Nucleus accumbens (tissue), 56 donors: ENCODE results near the gene SMAD6.
"Not testable (repeated sequence)": the region's sequence is repeated elsewhere in the genome, so short reads cannot be mapped to it uniquely, and the experiment has no call there.

Experiments used
- DNase-seq, 56 donors: peaks; one replicate each; lab custom pipeline; 2025; lab: John Stamatoyannopoulos, UW

SMAD6 gene

DNA sequence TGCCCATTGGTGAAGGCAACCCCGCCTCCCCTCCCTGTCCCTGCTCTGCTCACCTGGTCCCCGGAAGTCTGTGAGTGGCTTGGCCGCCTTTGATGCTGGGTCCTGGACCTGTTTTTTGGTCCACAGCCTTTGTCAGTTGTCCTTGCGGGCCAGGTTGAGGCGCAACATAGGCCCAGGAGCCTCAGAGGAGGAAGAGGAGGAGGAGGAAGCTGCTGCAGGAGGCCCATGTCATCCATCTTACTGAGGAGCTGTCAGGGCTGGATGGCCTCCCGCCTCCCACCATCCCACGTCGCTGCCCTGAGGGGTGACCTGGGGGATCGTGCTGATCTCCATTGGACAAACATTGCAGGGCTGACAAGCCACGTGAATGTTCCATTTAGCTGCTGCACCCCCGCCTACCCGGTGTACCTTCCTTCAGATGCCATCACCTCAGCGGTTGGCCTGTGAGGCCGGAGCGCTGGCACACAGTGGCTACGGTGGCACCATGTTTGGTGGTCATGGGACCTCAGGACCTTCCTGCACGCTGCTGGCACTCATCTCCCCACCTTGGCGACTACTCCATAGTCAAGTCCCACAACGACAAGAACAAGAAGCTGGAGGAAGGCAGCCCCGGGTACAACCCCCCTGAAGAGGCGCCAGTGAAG is 106.3 kb downstream of the SMAD6 start:
- no peak for DNase-seq

DNA sequence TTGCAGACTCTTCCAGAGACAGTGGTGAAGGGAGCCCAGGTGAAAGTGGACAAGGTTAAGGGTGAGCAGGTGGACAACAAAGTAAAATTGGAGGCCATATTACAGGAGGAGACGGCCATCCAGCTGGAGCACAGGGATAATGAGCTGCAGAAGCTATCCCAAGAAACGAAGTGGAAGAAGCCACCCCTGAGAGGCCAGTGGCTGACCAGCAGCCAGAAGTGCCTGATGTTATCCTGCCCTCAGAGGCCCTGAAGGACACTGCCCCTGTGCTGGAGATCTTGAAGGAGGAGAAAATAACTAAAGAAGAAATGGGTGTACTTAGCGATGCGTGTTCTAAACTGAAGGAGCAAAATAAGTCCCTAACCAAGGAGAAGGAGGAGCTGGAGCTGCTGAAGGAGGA is 107.6 kb downstream of the SMAD6 start:
- DNase-seq, result no peak

GRCh38 chr15:66815318-66815717 is 113.3 kb downstream of the SMAD6 start:
- no peak for DNase-seq

GRCh38 chr15:66816201-66816600 is 114.2 kb downstream of the SMAD6 start:
- no peak for DNase-seq

DNA sequence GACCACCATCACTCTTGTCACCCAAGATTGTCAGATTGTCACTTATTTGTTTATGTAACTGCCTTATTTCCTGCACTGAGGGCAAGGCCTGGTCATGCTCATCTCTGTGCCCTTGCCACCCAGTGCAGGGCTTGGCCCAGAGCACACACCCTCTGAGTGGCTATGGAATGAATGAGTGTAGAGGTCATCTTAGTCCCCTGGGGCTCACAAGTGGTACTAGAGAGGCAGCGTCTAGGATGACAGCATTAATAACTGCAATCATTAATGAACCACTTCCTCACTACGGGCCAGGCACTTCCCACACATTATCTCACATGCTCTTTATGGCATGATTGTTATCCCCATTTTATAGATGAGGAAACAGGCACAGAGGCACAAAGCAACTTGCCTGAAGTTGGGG is 117.0 kb downstream of the SMAD6 start:
- DNase-seq, result no peak

- DNase-seq, result no peak
These were observed 118.6 kb downstream of the SMAD6 start for GRCh38 chr15:66820481-66821176.

DNA sequence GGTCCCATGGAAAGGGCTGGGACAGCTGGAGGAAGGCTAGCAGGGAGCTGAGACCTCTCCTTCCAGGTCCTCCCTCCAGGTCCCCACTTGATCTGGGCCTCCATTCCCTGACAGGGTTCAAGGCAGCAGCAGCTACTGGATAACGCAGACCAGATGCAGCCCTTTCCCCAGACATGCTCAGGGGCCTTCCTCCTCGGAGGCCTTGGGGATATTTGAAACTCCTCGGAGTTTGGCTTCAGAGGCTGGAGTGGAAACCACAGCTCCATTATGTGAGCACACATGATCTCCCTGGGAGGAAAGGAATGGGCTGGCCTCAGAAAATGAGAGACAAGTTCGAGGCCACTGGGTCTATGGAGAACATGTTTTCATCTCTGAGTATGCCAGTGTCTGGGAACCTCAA is 119.3 kb downstream of the SMAD6 start:
- no peak for DNase-seq

GRCh38 chr15:66822114-66822513 is 120.1 kb downstream of the SMAD6 start:
- DNase-seq, result no peak

DNA sequence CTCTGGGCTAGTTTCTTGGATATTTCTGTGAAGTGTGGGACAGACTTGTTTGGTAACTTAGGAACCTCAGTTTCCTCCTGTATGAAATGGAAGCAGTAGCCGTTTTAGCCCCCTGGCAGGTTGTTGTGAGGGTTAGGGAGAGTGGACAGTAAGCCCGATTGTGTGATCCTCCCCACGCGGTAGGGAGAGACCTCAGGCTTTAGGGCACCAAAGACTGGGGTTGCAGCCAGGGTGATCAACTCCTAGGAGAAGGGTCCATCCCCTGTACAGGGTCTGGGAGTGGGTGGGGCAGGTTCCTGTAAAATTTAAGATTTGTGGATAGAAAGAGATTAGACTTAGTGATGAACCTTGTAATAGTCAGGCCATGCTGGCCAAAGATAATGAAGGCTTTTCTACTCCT is 120.5 kb downstream of the SMAD6 start:
- no peak for DNase-seq

GRCh38 chr15:66823601-66824000 is 121.6 kb downstream of the SMAD6 start:
- no peak for DNase-seq

GRCh38 chr15:66824424-66824823 is 122.4 kb downstream of the SMAD6 start:
- DNase-seq, result no peak

- no peak for DNase-seq
These were observed 123.1 kb downstream of the SMAD6 start for GRCh38 chr15:66825139-66825538.

DNA sequence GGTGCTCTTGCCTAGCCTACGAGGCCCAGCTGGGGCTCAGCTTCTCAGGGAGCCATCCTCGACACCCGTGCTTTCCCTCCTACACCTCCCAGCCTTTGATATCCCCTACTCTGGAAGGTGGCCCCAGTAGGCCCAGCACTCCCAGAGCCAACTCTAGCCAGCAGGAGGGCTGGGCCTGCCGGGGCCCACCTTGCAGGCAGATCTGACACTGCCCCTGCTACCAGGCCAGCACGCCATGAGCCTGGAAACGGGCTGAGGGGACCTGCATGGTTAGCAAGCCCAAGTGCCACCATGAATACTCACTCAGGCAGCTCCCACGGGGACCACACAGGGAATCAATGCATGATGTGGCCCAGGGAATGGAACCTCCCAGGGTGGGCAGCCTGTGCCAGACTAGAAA is 123.7 kb downstream of the SMAD6 start:
- no peak for DNase-seq

DNA sequence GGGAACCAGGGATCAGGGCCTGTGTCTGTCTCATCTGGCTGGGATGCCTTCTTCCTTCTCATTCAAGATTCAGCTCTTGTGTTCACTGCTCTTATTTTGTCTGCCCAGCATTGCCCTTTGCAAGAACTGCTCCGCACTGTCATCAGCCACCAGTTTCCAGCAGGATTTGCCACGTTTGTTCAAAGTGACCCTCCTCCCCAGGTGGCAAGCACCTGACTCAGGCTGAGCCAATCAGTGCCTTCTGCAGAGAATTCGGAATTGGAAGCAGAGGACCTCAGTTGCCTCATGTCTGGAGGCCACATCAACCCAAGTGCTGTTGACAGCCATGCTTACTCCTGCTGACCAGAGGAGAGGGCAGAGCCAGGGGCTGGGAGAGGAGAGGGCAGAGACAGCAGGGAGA is 124.5 kb downstream of the SMAD6 start:
- no peak for DNase-seq

DNA sequence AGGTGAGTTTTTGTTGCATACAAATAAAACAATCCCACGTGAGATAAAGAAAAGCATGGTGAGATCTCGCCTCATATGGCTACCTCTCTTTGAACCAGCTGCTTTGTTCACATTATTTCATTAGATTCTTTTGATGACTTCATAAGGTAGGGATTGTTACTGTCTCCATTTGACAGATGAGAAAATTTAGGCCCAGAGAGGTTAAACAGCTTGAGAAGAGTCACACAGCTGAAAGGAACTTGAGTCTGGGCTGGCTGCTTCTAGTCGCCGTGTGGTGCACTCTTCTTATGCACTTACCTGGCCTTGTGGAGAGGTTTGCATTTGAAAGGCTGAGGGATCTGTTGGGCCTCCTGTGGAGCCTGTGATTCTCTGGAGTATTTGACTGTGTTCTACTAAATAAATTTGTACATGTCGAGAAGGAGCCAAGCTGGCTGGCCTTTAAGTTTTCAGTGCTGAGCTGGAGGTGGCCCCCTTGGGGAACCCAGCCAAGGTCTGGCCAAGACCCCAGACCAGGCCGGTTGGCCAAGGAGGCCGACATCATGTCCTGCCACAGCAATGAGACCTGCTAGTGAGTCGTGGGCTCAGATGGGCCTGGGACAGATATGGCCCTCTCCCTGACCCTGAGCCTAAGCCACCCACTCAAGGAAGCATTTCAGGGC is 125.1 kb downstream of the SMAD6 start:
- DNase-seq, result no peak

DNA sequence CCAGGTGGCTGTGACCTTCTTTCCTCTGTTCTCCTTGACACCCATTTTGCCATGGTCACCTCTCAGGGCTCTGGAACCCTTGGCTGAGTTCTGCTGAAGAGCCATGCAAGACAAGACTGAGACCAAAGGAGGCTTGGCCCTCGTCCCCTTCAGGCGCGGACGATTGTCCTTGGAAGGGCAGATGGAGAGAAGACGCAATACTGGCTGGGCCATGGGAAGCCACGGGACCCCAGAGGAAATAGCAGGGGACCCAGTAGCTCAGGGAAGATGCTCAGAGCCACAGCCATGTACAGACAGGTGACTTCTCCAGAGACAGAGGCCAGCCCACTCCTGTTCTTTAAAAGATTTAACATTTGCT is 125.6 kb downstream of the SMAD6 start:
- DNase-seq, result no peak

GRCh38 chr15:66828817-66829541 is 126.9 kb downstream of the SMAD6 start:
- not testable (repeated sequence) for DNase-seq

GRCh38 chr15:66829551-66830121 is 127.6 kb downstream of the SMAD6 start:
- no peak for DNase-seq

GRCh38 chr15:66830358-66830757 is 128.3 kb downstream of the SMAD6 start:
- DNase-seq, result no peak

DNA sequence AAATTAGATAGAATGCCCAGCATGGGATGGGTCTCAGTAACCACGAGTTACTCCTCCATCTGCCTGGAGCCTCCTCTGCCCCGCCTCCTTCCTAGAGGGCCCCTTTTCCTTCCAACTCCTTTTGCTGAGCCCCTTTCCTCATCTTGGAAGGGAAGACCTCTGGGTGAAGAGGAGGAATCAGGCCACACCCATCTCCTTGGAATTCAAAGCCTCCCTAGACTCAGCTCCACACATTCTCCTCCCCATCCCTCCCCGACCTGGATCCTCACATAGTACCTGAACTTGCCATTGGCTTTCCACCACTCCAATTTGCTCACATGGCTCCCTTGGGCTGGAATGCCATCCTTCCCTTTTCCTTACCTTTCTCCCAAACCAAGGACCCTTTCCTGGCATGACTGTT is 128.8 kb downstream of the SMAD6 start:
- DNase-seq, result no peak

DNA sequence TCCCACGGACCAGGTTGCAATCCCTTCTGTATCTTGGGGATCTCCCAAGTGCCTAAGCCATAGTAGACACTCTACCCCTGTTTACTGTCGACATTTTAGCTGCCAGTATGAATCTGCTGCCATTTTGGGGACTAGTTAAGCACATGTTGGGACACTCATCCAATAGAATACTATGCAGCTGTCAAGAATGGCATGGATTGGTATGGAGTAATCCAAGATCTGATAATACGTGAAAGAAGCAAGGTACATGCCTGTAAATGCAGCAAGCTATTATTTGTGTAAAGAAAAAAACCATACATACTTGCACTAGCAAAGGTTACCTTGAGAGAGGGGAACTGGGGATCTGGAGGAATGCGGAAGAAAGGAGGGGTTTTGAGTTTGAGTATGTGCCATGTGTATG is 129.3 kb downstream of the SMAD6 start:
- no peak for DNase-seq
